BLaER1 treated with 17β-estradiol and CSF1 and Interleukin-3, amounts not matched to agents 10 nM and 100 nM (cell line): ENCODE results near the gene TSHZ3.

Experiments
- H3K27ac ChIP-seq, 11 experiments: shearing (Covaris generic); formaldehyde crosslinking; 2 replicates each; pipeline ENCODE4 v1.8.1; 2022
- H3K27me3 ChIP-seq, 11 experiments: shearing (Covaris generic); formaldehyde crosslinking; 2 replicates each; pipeline ENCODE4 v1.8.1; 2022
- H3K36me3 ChIP-seq, 11 experiments: shearing (Covaris generic); formaldehyde crosslinking; 2 replicates each; pipeline ENCODE4 v1.8.1; 2022
- H3K4me1 ChIP-seq, 10 experiments: shearing (Covaris generic); formaldehyde crosslinking; 2 replicates each; pipeline ENCODE4 v1.8.1; 2022
- H3K4me2 ChIP-seq, 11 experiments: shearing (Covaris generic); formaldehyde crosslinking; 2 replicates each; pipeline ENCODE4 v1.8.1; 2022
- H3K4me3 ChIP-seq, 10 experiments: shearing (Covaris generic); formaldehyde crosslinking; 2 replicates each; pipeline ENCODE4 v1.8.1; 2022
- H3K9ac ChIP-seq, 11 experiments: shearing (Covaris generic); formaldehyde crosslinking; 2 replicates each; pipeline ENCODE4 v1.8.1; 2022
- H3K9me3 ChIP-seq, 11 experiments: shearing (Covaris generic); formaldehyde crosslinking; replicated peaks in 1 of 11; 2 replicates each; pipeline ENCODE4 v1.8.1; 2022
- H4K20me1 ChIP-seq, 11 experiments: shearing (Covaris generic); formaldehyde crosslinking; 2 replicates each; pipeline ENCODE4 v1.8.1; 2022
- Cebpa-rat ChIP-seq, 11 experiments: shearing (Covaris generic); IDR thresholded peaks; 2 replicates each; pipeline ENCODE4 v1.8.1; 2022

The TSHZ3 gene

DNA sequence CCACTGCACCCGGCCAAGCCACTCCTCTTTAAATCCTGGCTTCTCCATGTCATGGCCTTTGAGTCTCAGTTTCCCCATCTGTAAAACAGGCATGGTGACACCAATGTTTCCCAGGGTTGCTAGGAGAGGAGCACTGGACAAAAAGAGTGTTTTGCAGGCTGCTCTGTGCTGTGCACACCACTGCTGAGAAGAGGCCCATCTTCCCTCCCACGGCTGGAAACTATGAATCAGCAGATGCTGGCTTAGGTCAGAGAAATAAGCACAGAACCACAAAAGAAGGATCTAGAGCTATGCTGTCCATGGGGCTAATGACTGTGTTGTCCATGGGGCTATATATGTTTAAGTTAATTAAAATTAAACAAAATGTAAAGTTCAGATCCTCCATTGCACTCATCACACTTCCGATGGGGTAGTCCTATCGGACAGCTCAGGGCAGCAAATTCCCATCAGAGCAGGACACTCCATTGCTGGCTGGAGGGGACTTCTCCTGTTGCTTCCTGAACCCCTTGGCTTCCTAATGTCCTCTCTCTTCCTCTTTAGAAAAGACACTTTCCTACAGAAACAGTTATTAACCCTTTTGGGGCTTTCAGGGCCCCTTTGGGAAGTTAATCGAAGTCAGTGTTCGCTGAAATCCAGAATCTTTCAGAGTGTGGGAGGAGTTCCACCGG lies 37.1 kb downstream of the TSHZ3 start:
- peak overlapping the region in 5 of 11 experiments; percentile 44 to 68 (median 54); a peak in 9 of 22 replicates for H3K27ac ChIP-seq
- H3K9me3 ChIP-seq = no peaks in the 10 kb centered on the region
- peaks cover under 1 to 48% (median 5%) of the 10 kb centered on the region in 11 experiments; a peak in 14 of 22 replicates for H4K20me1 ChIP-seq
- peak overlapping the region in 6 of 11 experiments; percentile 7 to 92 (median 76); a peak in 10 of 22 replicates for H3K4me2 ChIP-seq
- peak overlapping the region in 4 of 11 experiments; percentile 4 to 57 (median 40); a peak in 6 of 22 replicates for H3K9ac ChIP-seq
- H3K4me3 ChIP-seq = no peak overlapping the region
- H3K4me1 ChIP-seq = peaks cover 0 to 100% (median 38%) of the 10 kb centered on the region in 10 experiments; a peak in 14 of 20 replicates
- no peak for TF ChIP-seq Cebpa-rat (IDR thresholded peaks at IDR 0.05)
- H3K27me3 ChIP-seq = no peaks in the 10 kb centered on the region
- H3K36me3 ChIP-seq = peaks cover 0 to 43% (median 0%) of the 10 kb centered on the region in 11 experiments; a peak in 7 of 22 replicates

DNA sequence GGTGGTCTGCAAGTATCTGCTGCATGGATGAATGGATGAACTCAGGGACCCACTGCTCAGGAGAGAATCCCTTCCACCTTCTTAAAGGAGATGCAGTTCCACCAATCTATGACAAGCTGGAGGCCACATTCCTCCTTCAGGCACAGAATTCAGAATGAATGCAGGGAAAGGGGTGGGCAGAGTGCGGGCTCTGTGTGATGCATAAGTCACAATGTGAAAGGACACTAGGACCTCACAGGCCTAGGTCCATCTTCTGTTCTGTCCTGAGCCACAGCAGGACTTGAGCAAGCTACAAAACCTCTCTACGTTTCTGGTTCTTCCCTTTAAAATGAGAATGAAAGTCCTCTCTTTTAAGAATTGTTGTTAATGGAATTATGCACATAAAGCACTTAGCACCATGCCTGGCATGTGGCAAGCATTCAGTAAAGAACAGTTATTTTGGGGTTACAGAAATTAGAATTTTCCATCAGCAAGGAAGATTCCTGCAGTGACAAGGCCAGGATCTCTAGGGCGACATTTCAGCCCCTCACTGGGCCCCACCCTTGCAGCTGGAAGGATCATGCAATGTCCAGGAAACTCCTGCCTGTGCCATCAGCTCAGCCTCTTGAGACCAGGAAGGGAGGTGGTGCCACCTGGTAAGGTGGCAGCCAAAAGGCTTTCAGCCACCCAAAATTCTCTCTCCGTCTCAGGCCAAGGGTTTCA lies 38.7 kb downstream of the TSHZ3 start:
- Histone ChIP-seq H4K20me1 (peaks cover 0 to 43% (median 0%) of the 10 kb centered on the region in 11 experiments; a peak in 7 of 22 replicates), H3K36me3 (peaks cover 0 to 43% (median 0%) of the 10 kb centered on the region in 11 experiments; a peak in 7 of 22 replicates), H3K27ac (peak overlapping the region in 5 of 11 experiments; percentile 7 to 68 (median 54); a peak in 6 of 22 replicates), H3K4me3 (no peak overlapping the region), H3K4me2 (peak overlapping the region in 5 of 11 experiments; percentile 0 to 92 (median 76); a peak in 9 of 22 replicates), H3K4me1 (peaks cover under 1 to 100% (median 38%) of the 10 kb centered on the region in 10 experiments; a peak in 17 of 20 replicates), H3K9ac (no peak overlapping the region), H3K9me3 (no peaks in the 10 kb centered on the region), H3K27me3 (no peaks in the 10 kb centered on the region)
- no peak for TF ChIP-seq Cebpa-rat (IDR thresholded peaks at IDR 0.05)

DNA sequence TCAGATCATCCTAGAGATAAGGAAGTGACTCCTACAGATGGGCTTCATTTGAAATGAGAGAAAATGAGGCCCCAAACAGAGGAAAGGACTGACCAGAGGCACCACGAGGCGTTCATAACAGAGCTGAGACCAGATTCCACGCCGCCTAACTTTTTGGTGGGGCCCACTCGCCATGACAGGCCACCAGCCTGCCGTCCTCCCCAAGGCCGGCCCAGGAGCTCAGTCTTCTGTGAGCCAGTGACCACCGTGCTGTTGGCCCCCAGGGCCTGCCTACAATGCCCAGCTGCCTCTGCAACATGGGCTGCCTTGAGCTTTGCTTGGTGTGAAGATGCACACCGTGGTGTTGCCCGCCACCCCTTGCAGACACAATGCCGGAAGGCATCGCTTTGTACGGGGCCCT lies 40.5 kb downstream of the TSHZ3 start:
- Histone ChIP-seq H3K4me1 (peaks cover 8 to 100% (median 50%) of the 10 kb centered on the region in 10 experiments; a peak in 18 of 20 replicates), H3K27ac (peak overlapping the region in 3 of 11 experiments; percentile 8 to 54 (median 27); a peak in 7 of 22 replicates), H3K27me3 (no peaks in the 10 kb centered on the region), H4K20me1 (peaks cover 0 to 36% (median 0%) of the 10 kb centered on the region in 11 experiments; a peak in 5 of 22 replicates), H3K9me3 (no peaks in the 10 kb centered on the region), H3K36me3 (peaks cover 0 to 38% (median 0%) of the 10 kb centered on the region in 11 experiments; a peak in 5 of 22 replicates), H3K4me3 (no peak overlapping the region), H3K4me2 (peak overlapping the region in 5 of 11 experiments; percentile 19 to 92 (median 76); a peak in 8 of 22 replicates), H3K9ac (no peak overlapping the region)
- TF ChIP-seq Cebpa-rat (IDR thresholded peaks at IDR 0.05) = no peak

DNA sequence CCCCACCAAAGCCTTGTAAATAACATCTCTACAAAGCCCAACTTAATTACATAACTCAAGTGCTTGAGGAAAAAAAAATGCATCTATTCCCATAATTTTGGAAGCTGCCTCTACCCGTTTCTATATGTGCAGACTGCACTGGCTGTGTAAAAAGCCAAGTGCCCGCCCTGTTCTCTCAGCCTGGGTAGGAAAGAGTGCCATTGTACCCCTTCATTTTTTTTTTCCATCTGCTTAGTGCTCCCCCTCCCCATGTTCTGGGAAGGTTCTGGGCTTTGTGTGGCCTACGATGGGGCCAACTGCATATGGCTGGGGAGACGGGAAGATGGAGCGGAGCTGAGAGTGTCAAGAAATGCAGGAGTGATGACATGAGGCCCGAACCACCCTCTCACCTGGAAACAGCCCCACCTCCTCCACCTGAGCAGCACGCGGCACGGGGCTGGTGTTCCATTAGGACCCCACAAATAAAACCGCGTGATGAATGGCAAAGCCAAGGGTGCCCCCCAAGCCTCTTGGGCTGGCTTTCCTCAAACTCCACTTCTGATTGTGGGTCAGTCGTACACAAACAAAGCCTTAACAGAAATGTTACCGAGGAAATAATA lies 42.1 kb downstream of the TSHZ3 start:
- no peak for TF ChIP-seq Cebpa-rat (IDR thresholded peaks at IDR 0.05)
- Histone ChIP-seq H3K4me3 (no peak overlapping the region), H3K4me1 (peaks cover 8 to 98% (median 49%) of the 10 kb centered on the region in 10 experiments; a peak in 18 of 20 replicates), H3K27ac (peak overlapping the region in 5 of 11 experiments; percentile 2 to 31 (median 20); a peak in 5 of 22 replicates), H3K27me3 (no peaks in the 10 kb centered on the region), H3K9ac (no peak overlapping the region), H4K20me1 (peaks cover 0 to 26% (median under 1%) of the 10 kb centered on the region in 11 experiments; a peak in 3 of 22 replicates), H3K9me3 (no peaks in the 10 kb centered on the region), H3K36me3 (peaks cover 0 to 36% (median 0%) of the 10 kb centered on the region in 11 experiments; a peak in 5 of 22 replicates), H3K4me2 (peak overlapping the region in 5 of 11 experiments; percentile 46 to 92 (median 86); a peak in 10 of 22 replicates)

DNA sequence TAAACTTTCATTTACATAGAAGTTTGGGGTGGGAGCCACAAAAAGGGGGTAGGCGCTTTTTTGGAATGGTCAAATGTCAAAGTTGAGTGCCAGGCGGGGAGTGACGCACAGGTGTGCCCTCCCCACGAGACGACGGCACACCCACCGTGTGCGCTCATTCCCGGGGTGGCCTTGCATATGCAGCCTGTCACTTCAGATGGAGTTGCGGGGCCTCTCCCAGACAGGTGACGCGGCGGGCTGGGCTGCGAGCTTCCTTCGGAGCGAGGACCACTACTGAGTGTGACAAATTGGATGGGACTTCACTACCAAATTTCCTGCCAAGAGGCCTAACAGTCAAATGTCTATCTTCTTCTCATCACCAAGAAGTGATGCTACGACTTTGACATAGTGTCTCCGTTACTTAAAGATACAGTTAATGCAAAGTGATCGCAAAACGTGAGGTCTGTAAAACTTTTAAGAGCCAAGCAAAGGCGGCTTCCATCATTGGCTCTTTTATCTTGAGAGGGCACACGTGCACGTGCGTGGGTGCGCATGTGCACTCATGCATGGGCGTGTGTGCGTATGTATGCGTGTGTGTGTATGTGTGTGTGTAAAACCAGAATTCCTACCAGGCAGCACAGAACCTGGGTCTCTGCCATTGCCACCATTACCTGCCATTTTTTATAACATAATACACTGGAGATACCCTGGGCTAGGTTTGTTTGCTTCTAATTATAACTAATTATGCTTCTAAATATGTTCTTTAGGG lies 43.1 kb downstream of the TSHZ3 start:
- Histone ChIP-seq H3K4me3 (no peak overlapping the region), H3K4me1 (peaks cover 8 to 98% (median 45%) of the 10 kb centered on the region in 10 experiments; a peak in 18 of 20 replicates), H3K9me3 (no peaks in the 10 kb centered on the region), H3K36me3 (peaks cover 0 to 30% (median 0%) of the 10 kb centered on the region in 11 experiments; a peak in 7 of 22 replicates), H3K4me2 (peak overlapping the region in 8 of 11 experiments; percentile 65 to 92 (median 82); a peak in 16 of 22 replicates), H3K27ac (peak overlapping the region in 8 of 11 experiments; percentile 63 to 92 (median 80); a peak in 15 of 22 replicates), H4K20me1 (peaks cover 0 to 33% (median 5%) of the 10 kb centered on the region in 11 experiments; a peak in 4 of 22 replicates), H3K9ac (peak overlapping the region in 5 of 11 experiments; percentile 28 to 77 (median 69); a peak in 4 of 22 replicates), H3K27me3 (no peaks in the 10 kb centered on the region)
- no peak for TF ChIP-seq Cebpa-rat (IDR thresholded peaks at IDR 0.05)

DNA sequence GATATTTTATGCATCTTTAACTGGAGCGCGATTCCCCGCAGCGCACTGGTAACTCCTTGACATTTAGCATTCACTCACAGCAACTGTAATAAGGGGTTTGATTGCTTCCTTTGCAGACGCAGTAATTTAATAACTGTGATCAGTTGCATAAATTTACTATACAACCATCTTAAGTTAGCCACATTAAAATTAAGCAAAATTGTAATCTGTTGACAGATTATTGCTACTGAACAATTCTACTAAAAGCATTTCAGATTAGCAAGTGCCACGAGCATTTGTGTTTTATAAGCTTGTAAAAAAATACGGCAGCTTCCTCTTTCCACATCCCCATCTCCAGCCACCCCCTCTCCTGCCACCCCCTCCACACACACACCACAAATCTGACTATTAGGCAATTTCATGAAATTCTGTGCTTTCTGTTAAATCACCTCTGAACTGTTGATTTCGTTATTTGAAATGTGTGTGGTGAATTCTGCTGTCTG lies 44.4 kb downstream of the TSHZ3 start:
- Histone ChIP-seq H3K4me1 (peaks cover 8 to 87% (median 41%) of the 10 kb centered on the region in 10 experiments; a peak in 18 of 20 replicates), H3K9ac (peak overlapping the region in 8 of 11 experiments; percentile 34 to 77 (median 65); a peak in 10 of 22 replicates), H3K9me3 (no peaks in the 10 kb centered on the region), H4K20me1 (peaks cover 0 to 29% (median 5%) of the 10 kb centered on the region in 11 experiments; a peak in 5 of 22 replicates), H3K27me3 (no peaks in the 10 kb centered on the region), H3K36me3 (peaks cover 0 to 30% (median 0%) of the 10 kb centered on the region in 11 experiments; a peak in 7 of 22 replicates), H3K4me2 (peak overlapping the region; percentile 16 to 92 (median 76); a peak in 20 of 22 replicates), H3K4me3 (peak overlapping the region in 3 of 10 experiments; percentile 5 to 14 (median 7); a peak in 2 of 20 replicates), H3K27ac (peak overlapping the region in 9 of 11 experiments; percentile 63 to 92 (median 78); a peak in 19 of 22 replicates)
- TF ChIP-seq Cebpa-rat (IDR thresholded peaks at IDR 0.05) = peak in 8 of 11 experiments; percentile 35 to 91 (median 68); a peak in 11 of 22 replicates

DNA sequence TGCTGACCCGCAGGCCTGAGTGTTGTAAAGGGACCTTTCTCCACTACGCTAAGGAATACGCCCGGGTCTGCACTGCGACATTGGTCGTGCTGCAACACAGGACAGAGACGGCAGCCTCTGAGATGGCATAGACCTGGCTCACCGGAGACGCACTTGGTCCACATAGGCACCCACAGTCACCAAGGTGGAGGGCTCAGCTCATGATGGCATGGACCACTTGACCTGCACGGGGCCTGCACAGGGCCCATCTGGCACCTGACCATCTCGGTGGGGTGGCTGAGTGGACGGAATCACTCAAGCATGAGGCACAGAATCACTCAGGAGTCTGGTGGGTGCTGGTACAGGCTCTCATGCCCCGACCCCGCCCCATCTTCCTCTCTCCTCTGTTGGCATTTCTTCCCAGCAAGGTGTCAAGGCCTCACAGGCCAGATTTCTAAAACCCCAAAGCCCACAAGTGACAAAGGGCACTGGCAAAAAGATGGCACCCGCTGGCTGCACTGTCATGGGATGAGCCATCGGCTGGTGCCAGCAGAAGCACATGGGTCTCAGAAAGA lies 45.9 kb downstream of the TSHZ3 start:
- Histone ChIP-seq H3K4me3 (no peak overlapping the region), H4K20me1 (peaks cover 0 to 34% (median 5%) of the 10 kb centered on the region in 11 experiments; a peak in 6 of 22 replicates), H3K27ac (peak overlapping the region in 6 of 11 experiments; percentile 37 to 92 (median 82); a peak in 11 of 22 replicates), H3K9ac (no peak overlapping the region), H3K4me2 (peak overlapping the region in 6 of 11 experiments; percentile 76 to 92 (median 86); a peak in 11 of 22 replicates), H3K4me1 (peaks cover 8 to 71% (median 38%) of the 10 kb centered on the region in 10 experiments; a peak in 18 of 20 replicates), H3K36me3 (peaks cover 0 to 24% (median 0%) of the 10 kb centered on the region in 11 experiments; a peak in 7 of 22 replicates), H3K9me3 (no peaks in the 10 kb centered on the region), H3K27me3 (no peaks in the 10 kb centered on the region)
- no peak for TF ChIP-seq Cebpa-rat (IDR thresholded peaks at IDR 0.05)
